HG02763 (cell line): ENCODE measurements around the gene AQP10.
"Not testable (repeated sequence)": the region's sequence is repeated elsewhere in the genome, so short reads cannot be mapped to it uniquely, and the experiment has no call there.

Source experiments
- ATAC-seq: cut with Tn5 transposase; IDR thresholded peaks from one replicate; pipeline ENCODE4 v1.9.1; 2021; ENCODE audit warnings: mild to moderate bottlenecking, moderate library complexity; ENCODE audit not compliant: unreplicated experiment

Gene AQP10

GRCh38 chr1:154342836-154343472 lies 22.1 kb downstream of the AQP10 start:
- no peak for ATAC-seq

GRCh38 chr1:154344977-154345837 lies 24.3 kb downstream of the AQP10 start:
- ATAC-seq = no peak

- no peak for ATAC-seq
Observed at GRCh38 chr1:154346276-154346917, 25.5 kb downstream of the AQP10 start.

GRCh38 chr1:154347961-154348360 lies 27.1 kb downstream of the AQP10 start:
- no peak for ATAC-seq

- no peak for ATAC-seq
Observed at GRCh38 chr1:154348429-154349076, 27.7 kb downstream of the AQP10 start.

- no peak for ATAC-seq
Observed at GRCh38 chr1:154349121-154349520, 28.2 kb downstream of the AQP10 start.

- no peak for ATAC-seq
Observed at GRCh38 chr1:154350383-154350782, 29.5 kb downstream of the AQP10 start.

GRCh38 chr1:154351363-154352068 lies 30.6 kb downstream of the AQP10 start:
- no peak for ATAC-seq

- no peak for ATAC-seq
Observed at GRCh38 chr1:154352245-154352580, 31.3 kb downstream of the AQP10 start.

GRCh38 chr1:154352581-154353459 lies 31.9 kb downstream of the AQP10 start:
- no peak for ATAC-seq

GRCh38 chr1:154353460-154353904 lies 32.6 kb downstream of the AQP10 start:
- no peak for ATAC-seq

- no peak for ATAC-seq
Observed at GRCh38 chr1:154353966-154354365, 33.1 kb downstream of the AQP10 start.

GRCh38 chr1:154358519-154358918 lies 37.6 kb downstream of the AQP10 start:
- ATAC-seq = no peak

- no peak for ATAC-seq
Observed at GRCh38 chr1:154360288-154360687, 39.4 kb downstream of the AQP10 start.

- not testable (repeated sequence) for ATAC-seq
Observed at GRCh38 chr1:154360881-154361280, 40.0 kb downstream of the AQP10 start.

GRCh38 chr1:154361357-154361756 lies 40.5 kb downstream of the AQP10 start:
- ATAC-seq = no peak

GRCh38 chr1:154371436-154371835 lies 50.5 kb downstream of the AQP10 start:
- ATAC-seq = no peak

- ATAC-seq = not testable (repeated sequence)
Observed at GRCh38 chr1:154373777-154374357, 53.0 kb downstream of the AQP10 start.
